Measurements from ENCODE around the gene TTR.

Gene TTR

DNA sequence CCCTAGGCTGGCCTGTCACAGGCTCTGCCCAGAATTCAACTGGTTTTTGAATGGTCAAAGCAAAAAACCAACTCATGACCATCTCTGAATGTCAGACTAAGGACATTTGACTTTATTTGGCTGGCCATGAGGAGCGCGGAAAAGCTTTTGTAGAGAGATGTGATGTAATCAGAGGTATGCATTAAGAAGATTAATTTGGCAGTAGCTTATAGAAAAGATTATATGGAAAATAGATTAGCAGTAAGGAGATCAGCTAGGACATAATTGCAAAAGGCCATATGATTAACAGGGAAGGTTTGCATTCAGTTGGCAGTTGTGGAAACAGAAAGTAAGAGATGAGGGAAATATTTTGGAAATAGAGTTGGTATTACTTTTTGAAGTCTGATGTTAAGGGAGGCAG is 12.3 kb upstream of the TTR start:
- DNase-seq (ENCODE audit: low read depth) = no peak

DNA sequence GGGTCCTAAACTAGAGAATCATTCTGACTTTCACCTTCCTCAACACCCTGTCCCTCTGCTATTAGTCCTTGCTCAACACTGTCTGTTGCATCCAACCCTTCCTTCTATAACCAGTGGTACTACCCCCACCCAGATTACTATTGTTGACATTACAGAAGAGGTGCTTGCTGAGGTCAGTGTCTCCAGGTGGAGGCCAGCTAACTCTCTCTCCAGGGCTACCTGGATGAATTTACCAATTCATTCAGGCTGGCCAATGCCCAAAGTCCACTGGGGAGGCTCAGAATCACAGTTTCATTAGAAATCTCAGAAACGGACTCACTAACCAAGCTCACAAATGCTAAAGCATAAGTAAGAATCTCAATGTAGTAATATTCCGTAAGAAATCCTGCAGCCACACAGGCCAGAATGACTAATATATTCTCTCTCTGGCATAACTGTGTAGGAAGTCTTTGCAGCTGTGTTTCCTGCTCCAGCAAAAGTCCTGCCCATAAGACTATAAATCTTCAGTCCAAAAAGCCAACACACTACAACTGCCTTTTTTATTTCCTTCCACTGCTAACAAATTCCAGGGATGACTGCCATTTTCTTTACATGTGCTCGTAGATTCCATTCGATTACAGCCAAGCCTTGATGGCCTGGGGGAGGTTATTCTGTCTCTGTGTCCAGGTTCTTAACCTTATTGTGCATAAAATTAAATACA is 10.0 kb upstream of the TTR start:
- DNase-seq (ENCODE audit: low read depth) = no peak

DNA sequence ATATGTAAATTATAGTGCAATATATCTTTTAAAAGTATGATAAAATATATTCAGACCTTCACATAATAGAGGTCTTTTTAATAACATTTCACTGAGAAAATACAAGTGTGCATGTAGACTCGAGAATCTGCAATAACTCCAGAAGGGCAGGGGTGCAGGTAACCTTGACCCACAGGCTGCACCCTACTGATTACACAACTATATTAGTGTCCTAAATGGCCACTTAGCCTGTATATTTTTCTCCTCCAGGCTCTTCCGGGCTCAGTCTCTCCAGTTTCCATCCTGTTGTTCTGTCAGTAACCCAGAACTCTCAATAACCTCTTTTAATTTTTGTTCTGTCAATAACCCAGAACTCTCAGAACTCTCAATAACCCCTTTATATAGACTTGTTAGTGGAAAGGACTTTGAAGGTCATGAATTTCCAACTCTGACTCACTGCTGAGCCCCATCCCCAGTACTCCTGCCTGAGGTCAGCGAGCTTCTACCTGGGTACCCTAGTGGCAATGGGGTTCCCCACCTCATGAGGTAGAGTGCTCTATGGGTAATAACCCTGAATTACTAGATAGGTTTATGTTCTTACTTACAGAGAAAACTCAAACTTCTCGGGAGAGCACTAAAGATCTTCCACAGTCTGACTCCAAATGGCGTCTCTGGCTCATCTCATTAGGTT is 8.4 kb upstream of the TTR start:
- DNase-seq (ENCODE audit: low read depth) = no peak

DNA sequence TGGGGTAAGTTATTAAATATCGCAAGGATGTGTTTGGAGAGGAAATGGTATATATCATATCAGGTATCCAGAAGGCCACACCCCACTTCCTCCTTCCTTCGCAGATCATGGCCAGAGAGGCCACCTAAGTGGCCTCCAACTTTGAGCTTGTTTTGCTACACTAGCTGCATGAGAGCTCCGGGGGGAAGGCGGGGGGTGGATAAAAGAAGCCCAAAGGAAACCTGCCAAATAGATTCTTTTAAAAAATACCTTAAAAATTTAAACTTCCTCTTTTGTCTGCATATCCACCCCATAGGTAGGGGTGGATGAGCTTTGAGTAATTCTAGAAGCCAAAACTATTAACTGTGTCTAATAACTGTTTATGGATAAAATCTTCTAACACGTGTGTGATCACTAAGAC is 5.7 kb upstream of the TTR start:
- no peak for DNase-seq (ENCODE audit: low read depth)

DNA sequence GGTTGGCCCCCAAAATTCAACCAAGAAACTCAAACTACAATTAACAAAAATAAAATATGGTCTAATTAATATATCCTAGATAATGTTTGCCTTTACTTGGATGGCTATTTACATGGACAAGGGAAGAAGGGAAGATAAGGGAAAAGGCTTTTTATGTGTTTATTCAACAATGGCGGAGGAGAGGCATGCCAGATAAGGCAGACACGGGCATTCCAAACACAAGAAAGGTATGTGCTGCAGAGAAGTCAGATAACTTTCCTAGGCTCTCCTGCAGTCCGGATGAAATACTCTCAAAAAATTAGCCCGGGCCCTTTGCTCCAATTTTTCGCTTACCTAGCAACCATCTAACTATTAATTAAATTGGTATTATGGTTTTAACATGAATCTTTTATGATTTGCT is 5.1 kb upstream of the TTR start:
- DNase-seq (ENCODE audit: low read depth) = no peak

DNA sequence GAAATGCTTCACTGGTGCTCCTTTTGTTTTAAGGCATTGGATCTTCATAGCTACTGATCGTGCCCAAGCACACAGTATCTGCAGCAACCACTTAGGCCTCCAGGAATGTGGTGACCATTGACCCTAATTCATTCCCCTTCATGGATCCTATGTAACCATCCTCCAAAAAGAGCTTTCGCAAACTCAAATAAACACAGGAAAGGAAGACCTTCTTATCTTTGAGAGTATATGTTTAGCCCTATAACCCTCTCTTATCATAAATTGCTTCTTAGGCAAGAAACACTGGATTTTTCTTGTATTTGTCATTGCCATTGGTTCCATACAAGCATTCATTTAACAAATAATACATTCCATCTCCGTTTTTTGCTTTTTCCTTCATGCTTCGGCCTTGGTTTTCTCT is 4.1 kb upstream of the TTR start:
- no peak for DNase-seq (ENCODE audit: low read depth)

DNA sequence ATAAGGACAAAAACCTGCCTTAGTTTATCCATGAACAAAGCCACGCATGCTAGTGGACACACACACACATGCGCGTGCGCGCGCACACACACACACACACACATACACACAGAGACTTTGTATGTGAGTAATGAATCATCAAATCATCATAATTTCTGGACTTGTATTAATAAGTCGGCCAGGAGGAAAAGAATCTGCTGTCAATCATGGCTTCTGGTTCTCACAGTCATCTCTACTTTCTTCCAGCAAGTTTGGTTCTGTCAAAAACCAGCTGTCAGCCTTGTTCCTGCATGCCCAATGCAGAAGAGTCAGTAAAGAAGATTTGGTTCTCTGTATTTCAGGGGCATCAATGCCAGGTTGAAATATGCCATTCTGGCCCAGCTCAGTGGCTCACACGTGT is 1.1 kb upstream of the TTR start:
- DNase-seq (ENCODE audit: low read depth) = no peak

DNA sequence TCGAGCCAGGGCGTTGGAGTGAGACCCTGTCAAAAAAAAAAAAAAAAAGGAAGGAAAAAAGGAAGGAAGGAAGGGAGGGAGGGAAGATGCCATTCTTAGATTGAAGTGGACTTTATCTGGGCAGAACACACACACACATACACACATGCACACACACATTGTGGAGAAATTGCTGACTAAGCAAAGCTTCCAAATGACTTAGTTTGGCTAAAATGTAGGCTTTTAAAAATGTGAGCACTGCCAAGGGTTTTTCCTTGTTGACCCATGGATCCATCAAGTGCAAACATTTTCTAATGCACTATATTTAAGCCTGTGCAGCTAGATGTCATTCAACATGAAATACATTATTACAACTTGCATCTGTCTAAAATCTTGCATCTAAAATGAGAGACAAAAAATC is 564 bp upstream of the TTR start:
- no peak for DNase-seq (ENCODE audit: low read depth)

DNA sequence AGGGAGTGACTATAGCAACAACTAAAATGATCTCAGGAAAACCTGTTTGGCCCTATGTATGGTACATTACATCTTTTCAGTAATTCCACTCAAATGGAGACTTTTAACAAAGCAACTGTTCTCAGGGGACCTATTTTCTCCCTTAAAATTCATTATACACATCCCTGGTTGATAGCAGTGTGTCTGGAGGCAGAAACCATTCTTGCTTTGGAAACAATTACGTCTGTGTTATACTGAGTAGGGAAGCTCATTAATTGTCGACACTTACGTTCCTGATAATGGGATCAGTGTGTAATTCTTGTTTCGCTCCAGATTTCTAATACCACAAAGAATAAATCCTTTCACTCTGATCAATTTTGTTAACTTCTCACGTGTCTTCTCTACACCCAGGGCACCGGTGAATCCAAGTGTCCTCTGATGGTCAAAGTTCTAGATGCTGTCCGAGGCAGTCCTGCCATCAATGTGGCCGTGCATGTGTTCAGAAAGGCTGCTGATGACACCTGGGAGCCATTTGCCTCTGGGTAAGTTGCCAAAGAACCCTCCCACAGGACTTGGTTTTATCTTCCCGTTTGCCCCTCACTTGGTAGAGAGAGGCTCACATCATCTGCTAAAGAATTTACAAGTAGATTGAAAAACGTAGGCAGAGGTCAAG is 955 bp downstream of the TTR start:
- no peak for DNase-seq (ENCODE audit: low read depth)

DNA sequence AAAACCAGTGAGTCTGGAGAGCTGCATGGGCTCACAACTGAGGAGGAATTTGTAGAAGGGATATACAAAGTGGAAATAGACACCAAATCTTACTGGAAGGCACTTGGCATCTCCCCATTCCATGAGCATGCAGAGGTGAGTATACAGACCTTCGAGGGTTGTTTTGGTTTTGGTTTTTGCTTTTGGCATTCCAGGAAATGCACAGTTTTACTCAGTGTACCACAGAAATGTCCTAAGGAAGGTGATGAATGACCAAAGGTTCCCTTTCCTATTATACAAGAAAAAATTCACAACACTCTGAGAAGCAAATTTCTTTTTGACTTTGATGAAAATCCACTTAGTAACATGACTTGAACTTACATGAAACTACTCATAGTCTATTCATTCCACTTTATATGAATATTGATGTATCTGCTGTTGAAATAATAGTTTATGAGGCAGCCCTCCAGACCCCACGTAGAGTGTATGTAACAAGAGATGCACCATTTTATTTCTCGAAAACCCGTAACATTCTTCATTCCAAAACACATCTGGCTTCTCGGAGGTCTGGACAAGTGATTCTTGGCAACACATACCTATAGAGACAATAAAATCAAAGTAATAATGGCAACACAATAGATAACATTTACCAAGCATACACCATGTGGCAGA is 3.6 kb downstream of the TTR start:
- DNase-seq (ENCODE audit: low read depth) = no peak

DNA sequence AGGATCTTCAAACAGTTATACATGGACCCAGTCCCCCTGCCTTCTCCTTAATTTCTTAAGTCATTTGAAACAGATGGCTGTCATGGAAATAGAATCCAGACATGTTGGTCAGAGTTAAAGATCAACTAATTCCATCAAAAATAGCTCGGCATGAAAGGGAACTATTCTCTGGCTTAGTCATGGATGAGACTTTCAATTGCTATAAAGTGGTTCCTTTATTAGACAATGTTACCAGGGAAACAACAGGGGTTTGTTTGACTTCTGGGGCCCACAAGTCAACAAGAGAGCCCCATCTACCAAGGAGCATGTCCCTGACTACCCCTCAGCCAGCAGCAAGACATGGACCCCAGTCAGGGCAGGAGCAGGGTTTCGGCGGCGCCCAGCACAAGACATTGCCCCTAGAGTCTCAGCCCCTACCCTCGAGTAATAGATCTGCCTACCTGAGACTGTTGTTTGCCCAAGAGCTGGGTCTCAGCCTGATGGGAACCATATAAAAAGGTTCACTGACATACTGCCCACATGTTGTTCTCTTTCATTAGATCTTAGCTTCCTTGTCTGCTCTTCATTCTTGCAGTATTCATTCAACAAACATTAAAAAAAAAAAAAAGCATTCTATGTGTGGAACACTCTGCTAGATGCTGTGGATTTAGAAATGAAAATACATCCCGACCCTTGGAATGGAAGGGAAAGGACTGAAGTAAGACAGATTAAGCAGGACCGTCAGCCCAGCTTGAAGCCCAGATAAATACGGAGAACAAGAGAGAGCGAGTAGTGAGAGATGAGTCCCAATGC is 4.6 kb downstream of the TTR start:
- DNase-seq (ENCODE audit: low read depth) = no peak

DNA sequence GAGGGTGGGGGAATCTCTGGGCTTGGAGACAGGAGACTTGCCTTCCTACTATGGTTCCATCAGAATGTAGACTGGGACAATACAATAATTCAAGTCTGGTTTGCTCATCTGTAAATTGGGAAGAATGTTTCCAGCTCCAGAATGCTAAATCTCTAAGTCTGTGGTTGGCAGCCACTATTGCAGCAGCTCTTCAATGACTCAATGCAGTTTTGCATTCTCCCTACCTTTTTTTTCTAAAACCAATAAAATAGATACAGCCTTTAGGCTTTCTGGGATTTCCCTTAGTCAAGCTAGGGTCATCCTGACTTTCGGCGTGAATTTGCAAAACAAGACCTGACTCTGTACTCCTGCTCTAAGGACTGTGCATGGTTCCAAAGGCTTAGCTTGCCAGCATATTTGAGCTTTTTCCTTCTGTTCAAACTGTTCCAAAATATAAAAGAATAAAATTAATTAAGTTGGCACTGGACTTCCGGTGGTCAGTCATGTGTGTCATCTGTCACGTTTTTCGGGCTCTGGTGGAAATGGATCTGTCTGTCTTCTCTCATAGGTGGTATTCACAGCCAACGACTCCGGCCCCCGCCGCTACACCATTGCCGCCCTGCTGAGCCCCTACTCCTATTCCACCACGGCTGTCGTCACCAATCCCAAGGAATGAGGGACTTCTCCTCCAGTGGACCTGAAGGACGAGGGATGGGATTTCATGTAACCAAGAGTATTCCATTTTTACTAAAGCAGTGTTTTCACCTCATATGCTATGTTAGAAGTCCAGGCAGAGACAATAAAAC is 6.5 kb downstream of the TTR start:
- no peak for DNase-seq (ENCODE audit: low read depth)

DNA sequence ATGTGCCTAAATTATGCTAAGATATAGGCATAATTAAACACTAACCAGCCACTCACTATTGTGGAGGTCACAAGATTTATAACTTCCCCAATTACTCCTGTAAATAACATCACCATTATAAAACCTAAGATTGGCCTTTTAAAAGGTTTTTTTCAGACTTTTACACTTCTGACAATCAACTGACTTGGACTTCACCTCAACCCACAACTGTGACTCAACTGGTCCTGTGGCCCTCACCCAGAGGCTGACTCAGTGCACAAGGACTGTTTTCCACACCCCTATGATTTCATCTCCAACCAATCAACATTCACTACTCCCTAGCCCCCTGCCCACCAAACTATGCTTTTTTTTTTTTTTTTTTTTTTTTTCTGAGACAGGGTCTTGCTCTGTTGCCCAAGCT is 11.6 kb downstream of the TTR start:
- DNase-seq (ENCODE audit: low read depth) = no peak

DNA sequence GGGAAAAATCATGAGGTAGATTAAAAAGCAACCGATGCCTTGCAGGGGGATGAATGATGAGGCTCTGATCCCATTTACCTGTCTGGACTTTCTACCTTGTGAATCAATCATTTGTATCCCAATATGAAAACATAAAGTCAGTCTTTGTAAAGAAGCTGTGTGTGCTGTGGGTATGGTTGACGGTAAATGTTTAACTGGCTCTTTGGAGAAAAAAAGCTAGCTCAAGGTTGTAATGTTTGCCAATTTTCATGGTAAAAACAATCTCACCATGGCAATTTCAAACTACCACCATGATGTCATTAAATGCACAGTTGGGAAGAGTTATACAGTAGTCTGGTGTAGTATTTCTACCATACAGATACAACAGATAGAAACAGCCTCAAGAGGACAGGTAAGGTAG is 14.6 kb downstream of the TTR start:
- no peak for DNase-seq (ENCODE audit: low read depth)

DNA sequence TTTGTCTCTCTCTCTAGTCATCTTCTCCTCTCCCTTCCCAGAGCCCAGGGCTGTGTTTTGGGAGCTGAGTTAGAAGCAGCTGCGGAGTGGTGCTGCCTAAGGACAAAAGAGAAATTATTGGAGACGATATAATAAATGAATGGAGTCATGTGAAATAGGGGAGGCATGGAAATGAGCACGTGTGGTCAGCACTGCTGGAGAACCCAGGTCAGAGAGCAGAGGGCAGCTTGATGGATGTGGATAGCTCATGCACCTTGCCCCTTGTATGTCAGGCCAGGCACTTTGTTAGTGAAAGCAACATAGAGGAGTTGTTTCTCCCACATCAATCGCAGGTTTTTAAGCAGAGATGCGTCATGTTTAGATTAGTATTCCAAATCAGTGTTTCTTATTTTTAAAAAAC is 15.7 kb downstream of the TTR start:
- no peak for DNase-seq (ENCODE audit: low read depth)

DNA sequence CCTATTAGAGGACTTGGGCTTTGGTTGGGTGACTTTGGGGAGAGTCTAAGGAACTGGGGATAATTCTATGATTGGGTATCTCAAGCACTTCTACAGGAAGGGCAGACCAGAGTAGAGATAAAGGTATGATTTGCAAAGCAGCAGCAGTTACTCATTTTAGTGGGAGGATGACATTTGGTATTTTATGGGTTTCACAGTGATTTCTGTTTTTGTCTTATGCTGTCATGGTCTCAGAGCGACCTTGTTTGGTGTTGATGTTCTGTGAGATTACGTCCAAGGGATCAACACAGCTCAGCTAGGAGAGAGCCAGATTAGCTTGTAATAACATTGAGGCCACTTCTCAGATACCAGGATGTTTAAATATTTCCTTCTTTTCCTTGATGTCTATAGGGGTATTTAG is 18.2 kb downstream of the TTR start:
- no peak for DNase-seq (ENCODE audit: low read depth)

DNA sequence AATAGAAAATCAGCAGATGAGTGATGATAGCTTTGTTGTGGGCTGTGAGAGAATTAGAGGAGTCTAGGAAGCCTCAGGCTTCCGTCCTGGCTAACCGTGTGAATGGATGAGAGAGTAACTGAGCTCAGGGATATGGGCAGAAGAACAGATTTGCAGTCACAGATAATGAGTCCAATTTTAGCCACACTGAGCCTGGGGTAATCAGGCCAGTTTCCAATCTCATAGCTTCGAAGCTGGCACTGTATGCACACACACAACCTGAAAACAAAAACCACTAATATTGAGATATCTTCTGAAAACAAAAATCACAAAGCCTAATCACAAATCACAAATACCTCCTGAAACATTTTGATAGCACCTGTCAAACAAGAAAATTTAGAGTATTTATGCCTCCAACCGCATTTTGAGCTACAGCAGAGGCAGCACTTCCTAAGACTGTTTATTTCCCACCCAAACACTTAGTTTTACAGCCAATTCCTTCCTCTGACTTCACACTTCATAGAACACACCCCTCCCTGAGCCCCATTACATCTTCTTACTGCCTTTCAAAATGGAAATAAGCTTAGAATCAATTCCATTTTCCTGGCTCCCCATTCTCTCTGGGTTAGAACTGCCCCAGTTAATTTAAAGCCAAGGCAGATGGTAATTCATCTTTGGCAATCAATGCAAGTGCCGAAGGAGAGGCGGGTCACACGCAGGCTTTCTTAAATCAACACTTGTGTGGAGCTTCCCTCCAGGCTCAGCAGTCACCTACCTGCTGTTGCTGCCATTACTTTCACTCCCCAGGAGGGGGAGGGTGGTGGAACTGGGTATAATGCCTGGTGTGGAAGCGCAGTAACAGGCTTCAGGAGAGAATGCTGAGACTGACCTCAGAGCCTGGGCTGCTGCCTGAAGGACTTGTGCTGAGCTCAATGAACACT is 18.9 kb downstream of the TTR start:
- DNase-seq (ENCODE audit: low read depth) = no peak

DNA sequence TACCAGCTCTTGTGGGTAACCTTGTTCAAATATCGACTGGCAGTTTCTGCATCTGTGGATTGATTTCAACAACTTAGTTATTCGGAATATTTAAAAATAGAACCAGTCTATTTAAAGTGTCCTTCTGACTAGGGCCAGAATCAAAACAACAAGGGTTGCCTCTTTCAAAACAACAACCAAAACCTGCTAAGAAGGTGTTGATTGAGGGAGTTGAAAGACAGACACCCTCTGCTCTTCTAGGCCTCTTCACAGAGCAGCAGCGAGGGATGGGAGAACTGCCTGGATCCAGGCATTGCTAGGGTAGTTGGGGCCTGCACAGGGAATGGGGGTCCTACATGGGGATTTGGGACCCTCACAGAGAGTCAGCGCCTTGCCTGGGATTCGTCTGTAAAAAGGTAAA is 19.8 kb downstream of the TTR start:
- no peak for DNase-seq (ENCODE audit: low read depth)

DNA sequence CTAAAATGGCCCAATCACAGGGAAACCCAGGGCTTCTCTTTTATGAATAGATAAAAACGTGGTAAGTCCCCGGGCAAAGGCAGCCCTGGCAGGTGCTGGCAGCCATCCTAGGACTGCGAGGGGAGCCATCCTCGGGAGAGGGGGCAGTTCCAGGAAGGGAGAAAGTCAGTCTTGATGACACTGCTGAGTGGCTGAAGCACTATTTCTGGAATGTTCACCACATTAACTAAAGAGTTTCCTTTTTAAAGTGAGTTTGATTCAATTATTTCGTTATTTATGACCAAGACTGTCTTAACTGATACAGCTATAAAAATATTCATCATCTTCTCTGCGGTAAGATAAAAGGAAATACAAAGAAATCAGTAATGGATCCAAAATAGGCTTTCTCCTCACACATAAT is 20.4 kb downstream of the TTR start:
- no peak for DNase-seq (ENCODE audit: low read depth)

DNA sequence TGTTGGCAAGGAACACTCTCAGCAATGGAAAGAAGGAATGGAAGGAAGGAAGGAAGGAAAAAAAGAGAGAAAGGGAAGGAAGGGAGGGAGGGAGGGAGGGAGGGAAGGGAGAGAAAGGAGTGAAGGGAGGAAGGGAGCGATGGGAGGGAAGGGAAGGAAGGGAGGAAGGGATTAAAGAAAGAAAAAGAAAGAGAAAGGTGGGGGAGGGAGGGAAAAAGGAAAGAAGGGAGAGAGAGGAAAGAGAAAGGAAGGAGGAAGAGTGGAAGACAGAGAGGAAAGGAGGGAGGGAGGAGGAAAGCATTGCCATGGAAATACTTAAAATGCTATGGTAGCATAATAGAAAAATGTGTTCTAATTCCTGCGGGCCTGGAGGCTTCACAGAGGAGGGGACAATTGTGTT is 22.4 kb downstream of the TTR start:
- no peak for DNase-seq (ENCODE audit: low read depth)

Data from activated T-helper 9 cell treated with anti-CD3 and anti-CD28 coated beads, Interleukin-2, amount 50 U/mL, for 16 hours (primary cell).